ENCODE data around the gene ADAMTSL4.
A peak's percentile ranks its signal among the peaks of the same experiment; 100 is the strongest.

GRCh38 chr1:150529017-150529416 lies 20.2 kb upstream of the ADAMTSL4 start:
- TF ChIP-seq, protein P1, sequence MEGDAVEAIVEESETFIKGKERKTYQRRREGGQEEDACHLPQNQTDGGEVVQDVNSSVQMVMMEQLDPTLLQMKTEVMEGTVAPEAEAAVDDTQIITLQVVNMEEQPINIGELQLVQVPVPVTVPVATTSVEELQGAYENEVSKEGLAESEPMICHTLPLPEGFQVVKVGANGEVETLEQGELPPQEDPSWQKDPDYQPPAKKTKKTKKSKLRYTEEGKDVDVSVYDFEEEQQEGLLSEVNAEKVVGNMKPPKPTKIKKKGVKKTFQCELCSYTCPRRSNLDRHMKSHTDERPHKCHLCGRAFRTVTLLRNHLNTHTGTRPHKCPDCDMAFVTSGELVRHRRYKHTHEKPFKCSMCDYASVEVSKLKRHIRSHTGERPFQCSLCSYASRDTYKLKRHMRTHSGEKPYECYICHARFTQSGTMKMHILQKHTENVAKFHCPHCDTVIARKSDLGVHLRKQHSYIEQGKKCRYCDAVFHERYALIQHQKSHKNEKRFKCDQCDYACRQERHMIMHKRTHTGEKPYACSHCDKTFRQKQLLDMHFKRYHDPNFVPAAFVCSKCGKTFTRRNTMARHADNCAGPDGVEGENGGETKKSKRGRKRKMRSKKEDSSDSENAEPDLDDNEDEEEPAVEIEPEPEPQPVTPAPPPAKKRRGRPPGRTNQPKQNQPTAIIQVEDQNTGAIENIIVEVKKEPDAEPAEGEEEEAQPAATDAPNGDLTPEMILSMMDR (IDR thresholded peaks at IDR 0.05), result no peak
- TF ChIP-seq POLR2A (IDR thresholded peaks at IDR 0.05) (no peak), EP300 (IDR thresholded peaks at IDR 0.05) (no peak), POLR2AphosphoS5 (IDR thresholded peaks at IDR 0.05) (peak in 1 of 4 donors; percentile 37)

All from sigmoid colon (tissue), 4 donors.